Body of pancreas (tissue), 4 donors: ENCODE measurements around the gene MBD1. TPM values are rescaled to one million over a fixed set of nuclear protein-coding genes. Genes with fewer than 3 reads are reported as not detected.
A peak's percentile ranks its signal among the peaks of the same experiment; 100 is the strongest.

Experiments
- ATAC-seq: fragments of 150-250 bp; one replicate; pipeline ENCODE4 v1.9.1; 2016
- DNase-seq, 4 donors: peaks; one replicate each; pipeline ENCODE4 v3.0.0-alpha.2; 2019
- H3K27ac ChIP-seq, 4 donors: fragments of 200-600 bp; sonication (generic); 1 replicate in 3 of 4; 2 replicates in 1 of 4; pipeline versions ENCODE4 v1.5.1 to v1.6.1; 2016 to 2019; ENCODE audit warnings: mild to moderate bottlenecking in 1 of 4, mixed read lengths in 1 of 4, moderate library complexity in 1 of 4
- H3K27me3 ChIP-seq, 2 donors: fragments of 200-600 bp; sonication (generic); one replicate each; pipeline ENCODE4 v1.6.0; 2016; ENCODE audit warnings: mild to moderate bottlenecking in 1 of 2
- H3K36me3 ChIP-seq, 2 donors: fragments of 200-600 bp; sonication (generic); replicated peaks in 1 of 2; 2 replicates each; pipeline ENCODE4 v1.5.1; 2016; ENCODE audit warnings: low read depth in 2 of 2; ENCODE audit not compliant: insufficient read depth in 1 of 2
- H3K4me1 ChIP-seq: fragments of 200-600 bp; sonication (generic); one replicate; pipeline ENCODE4 v1.6.0; 2016
- H3K4me3 ChIP-seq, 2 donors: fragments of 200-600 bp; sonication (generic); 1 replicate in 1 of 2; 2 replicates in 1 of 2; pipeline ENCODE4 v1.5.1; 2016 to 2019
- H3K9me3 ChIP-seq, 3 donors: fragments of 200-600 bp; sonication (generic); 1 replicate in 2 of 3; 2 replicates in 1 of 3; pipeline ENCODE4 v1.5.1; 2016
- POLR2A ChIP-seq, 3 donors: fragments of 450-650 bp; IDR thresholded peaks; one replicate each; pipeline ENCODE4 v1.6.1; 2016; ENCODE audit warnings: antibody characterized with exemption in 3 of 3, mild to moderate bottlenecking in 2 of 3
- WGBS, 2 donors: methylation state at CpG; one replicate each; pipeline ENCODE4 v1.1.5; 2017; 5-methylcytosine and 5-hydroxymethylcytosine counted together
- intact Hi-C: fragments of 100-400 bp; cut with DNase I; formaldehyde crosslinking; loops from one replicate; pipeline ENCODE4 v1.15.1; 2023
- total RNA-seq, 2 donors: library from RNA; depleted of rRNA; stranded (reverse); fragments of >200 nt; gene quantifications; one replicate each; pipeline ENCODE4 v1.1.0, GENCODE V29; 2016
- TF ChIP-seq, protein P1 (sequence below), 7 experiments: fragments of 450-650 bp in 4 of 7; fragments of 200-600 bp in 3 of 7; sonication (generic) in 3 of 7; IDR thresholded peaks; one replicate each; pipeline ENCODE4 v1.5.1; 2016 to 2019; ENCODE audit warnings: antibody characterized with exemption in 7 of 7

The MBD1 gene
- total RNA-seq, 2 donors from 2014 or later: 44.6 to 63.3 TPM

DNA sequence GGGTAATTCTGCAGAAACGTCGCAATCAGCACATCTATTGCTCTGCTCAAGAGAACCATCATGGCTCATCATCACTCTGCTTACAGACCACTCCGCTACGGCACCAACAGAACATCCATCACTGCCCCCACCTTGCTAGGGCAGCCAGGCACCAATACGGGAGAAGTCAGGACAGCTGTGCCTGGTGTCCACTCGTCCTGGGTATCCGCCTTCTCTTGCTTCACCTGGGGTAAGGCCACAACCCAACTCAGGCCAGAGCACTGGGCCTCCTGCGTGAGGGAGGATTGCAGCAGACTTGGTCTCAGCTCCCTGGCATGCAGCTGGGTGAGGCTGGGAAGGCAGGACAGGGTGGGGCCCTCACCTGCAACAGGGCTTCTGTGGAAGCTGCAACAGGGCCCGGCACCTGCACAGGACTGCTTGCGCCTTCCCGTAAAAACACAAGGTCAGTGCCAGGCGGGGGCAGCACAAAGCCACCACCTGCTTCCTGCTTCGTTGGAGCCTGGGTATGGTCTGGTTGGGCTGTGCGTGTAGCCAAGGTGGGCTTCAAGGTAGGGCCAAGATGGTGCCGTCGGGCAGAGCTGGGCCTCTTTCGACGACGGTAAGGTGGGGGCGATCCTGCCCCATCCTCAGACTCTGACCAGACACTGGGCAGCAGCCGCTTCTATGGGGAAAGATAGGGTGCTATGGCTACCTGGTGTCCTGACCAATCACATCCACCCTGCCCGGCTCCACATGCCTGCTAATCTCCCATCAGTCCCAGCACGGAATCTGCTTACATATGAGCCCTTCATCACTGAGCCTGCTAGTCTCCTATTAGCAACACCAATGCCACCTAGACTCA, 7.9 kb downstream of the MBD1 start:
- no peaks in the 10 kb centered on the region for H3K9me3 ChIP-seq
- WGBS, 2 donors: 89% methylated on average over 17 to 23 of the region's 23 CpGs
- TF ChIP-seq, protein P1, sequence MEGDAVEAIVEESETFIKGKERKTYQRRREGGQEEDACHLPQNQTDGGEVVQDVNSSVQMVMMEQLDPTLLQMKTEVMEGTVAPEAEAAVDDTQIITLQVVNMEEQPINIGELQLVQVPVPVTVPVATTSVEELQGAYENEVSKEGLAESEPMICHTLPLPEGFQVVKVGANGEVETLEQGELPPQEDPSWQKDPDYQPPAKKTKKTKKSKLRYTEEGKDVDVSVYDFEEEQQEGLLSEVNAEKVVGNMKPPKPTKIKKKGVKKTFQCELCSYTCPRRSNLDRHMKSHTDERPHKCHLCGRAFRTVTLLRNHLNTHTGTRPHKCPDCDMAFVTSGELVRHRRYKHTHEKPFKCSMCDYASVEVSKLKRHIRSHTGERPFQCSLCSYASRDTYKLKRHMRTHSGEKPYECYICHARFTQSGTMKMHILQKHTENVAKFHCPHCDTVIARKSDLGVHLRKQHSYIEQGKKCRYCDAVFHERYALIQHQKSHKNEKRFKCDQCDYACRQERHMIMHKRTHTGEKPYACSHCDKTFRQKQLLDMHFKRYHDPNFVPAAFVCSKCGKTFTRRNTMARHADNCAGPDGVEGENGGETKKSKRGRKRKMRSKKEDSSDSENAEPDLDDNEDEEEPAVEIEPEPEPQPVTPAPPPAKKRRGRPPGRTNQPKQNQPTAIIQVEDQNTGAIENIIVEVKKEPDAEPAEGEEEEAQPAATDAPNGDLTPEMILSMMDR (IDR thresholded peaks at IDR 0.05): no peak
- no peak for TF ChIP-seq POLR2A (IDR thresholded peaks at IDR 0.05)
- H3K4me3 ChIP-seq: no peak overlapping the region
- no peaks in the 10 kb centered on the region for H3K27me3 ChIP-seq
- intact Hi-C loops: no loop called here
- no peaks in the 10 kb centered on the region for H3K4me1 ChIP-seq
- DNase-seq (no peak), ATAC-seq (no peak)
- no peak overlapping the region for H3K27ac ChIP-seq
- H3K36me3 ChIP-seq: peaks cover 28 to 46% of the 10 kb centered on the region in 2 donors

DNA sequence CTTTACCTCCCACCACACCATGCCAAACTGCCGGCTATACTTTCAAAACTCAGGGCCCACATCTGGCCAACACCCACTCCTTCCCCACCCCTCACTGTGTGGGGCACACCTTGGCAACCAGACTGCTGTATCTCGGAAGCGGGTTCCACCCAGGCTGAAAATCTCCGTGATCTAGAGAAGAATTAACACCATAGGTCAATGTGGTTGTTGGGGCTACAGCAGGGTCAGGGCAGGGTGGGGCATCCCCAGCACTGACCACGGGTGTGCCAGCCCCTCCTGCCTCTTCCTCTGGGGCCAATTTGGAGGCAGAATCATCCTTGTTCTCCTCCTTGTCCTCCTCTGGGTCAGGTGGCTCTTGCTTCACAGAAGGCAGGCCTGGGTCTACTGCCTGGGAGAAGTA, 8.8 kb downstream of the MBD1 start:
- no peak overlapping the region for H3K27ac ChIP-seq
- ATAC-seq: no peak
- intact Hi-C loops: no loop called here
- no peaks in the 10 kb centered on the region for H3K9me3 ChIP-seq
- TF ChIP-seq, protein P1 (IDR thresholded peaks at IDR 0.05): no peak
- TF ChIP-seq POLR2A (IDR thresholded peaks at IDR 0.05): no peak
- DNase-seq: no peak
- no peak overlapping the region for H3K4me3 ChIP-seq
- WGBS, 2 donors: 91 to 98% methylated on average over 4 to 5 of the region's 5 CpGs
- H3K4me1 ChIP-seq: no peaks in the 10 kb centered on the region
- peaks cover 28 to 46% of the 10 kb centered on the region in 2 donors for H3K36me3 ChIP-seq
- H3K27me3 ChIP-seq: no peaks in the 10 kb centered on the region

DNA sequence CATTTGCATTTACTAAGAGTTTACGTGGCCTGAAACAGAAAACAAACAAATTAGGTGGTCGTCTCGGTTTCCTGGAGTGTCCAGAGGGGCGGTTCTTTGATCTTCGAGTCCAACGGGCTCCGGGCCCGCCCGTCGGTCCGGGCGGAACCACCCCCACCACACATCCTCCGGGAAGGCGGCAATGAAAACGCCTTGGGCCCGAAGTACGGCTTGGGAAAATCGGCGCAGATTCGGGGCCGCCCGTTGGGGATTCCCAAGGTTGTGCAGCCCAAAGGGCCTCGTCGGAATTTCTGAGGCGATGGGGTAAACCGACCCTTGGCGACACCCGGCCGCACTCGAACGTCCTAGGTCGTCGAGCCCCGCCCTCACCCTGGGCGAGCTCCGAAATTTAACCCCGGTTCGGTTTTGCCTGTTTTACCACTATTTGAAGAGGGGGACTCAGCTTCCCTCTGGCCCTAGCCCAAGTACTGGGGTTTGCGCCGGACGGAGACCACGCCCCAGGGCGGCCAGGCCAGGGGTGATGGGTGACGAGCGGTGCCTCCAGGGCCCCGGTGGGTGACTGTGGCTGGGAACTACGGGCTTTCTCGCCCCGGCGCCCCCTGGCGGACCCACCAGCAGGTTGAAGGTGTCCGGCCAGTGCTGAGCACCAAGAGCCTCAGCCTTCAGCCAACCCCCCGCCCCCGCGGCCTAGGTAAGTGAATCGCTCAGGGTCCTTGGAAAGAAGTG, 13.1 kb downstream of the MBD1 start:
- peaks cover 1 to 17% of the 10 kb centered on the region in 2 donors for H3K36me3 ChIP-seq
- peak overlapping the region; percentile 13 to 74 (median 61) for H3K27ac ChIP-seq
- peak; percentile 73 to 79 (median 78) for DNase-seq
- intact Hi-C loops: no loop called here
- peak in 2 of 3 donors; percentile 27 to 28 for TF ChIP-seq POLR2A (IDR thresholded peaks at IDR 0.05)
- TF ChIP-seq, protein P1 (IDR thresholded peaks at IDR 0.05): peak; percentile 29 to 63 (median 50)
- H3K4me3 ChIP-seq: no peak overlapping the region
- peaks cover 12% of the 10 kb centered on the region for H3K4me1 ChIP-seq
- WGBS, 2 donors: 21 to 24% methylated on average over 25 to 56 of the region's 56 CpGs
- H3K9me3 ChIP-seq: no peaks in the 10 kb centered on the region
- no peaks in the 10 kb centered on the region for H3K27me3 ChIP-seq
- ATAC-seq: peak; percentile 68

DNA sequence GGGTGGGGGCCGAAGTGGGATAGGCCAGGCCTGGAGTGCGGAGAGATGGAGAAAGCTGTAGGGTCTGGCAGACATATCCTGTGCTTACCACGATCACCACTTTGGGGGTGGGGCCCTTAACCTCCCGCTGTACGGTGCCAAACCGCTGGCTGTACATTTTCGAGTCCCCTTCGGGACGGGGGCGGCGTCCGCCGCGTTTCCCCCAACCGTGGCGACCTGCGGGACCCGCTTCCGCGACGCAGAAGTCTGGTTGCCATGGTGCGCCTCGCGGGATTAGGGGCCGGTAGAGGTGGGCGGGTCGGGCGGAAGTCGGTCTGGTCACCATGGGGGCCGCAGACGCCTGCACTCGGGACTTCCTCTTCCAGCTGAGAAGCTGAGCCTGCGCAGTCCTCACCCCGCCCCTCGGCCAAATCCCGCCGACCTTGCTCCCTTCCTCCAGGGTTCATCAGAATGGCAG, 15.0 kb downstream of the MBD1 start, which contains the start of gene CFAP53:
CFAP53 (minus strand) TSS at position 248 of the 457 bp plus-strand sequence; CDS start at position 157, 91 bp downstream.
- intact Hi-C loops: no loop called here
- peaks cover 12% of the 10 kb centered on the region for H3K4me1 ChIP-seq
- WGBS, 2 donors: 1% methylated on average over 11 to 37 of the region's 37 CpGs
- peak within 1 kb of the TSS in 1 of 4 donors; percentile 25 for H3K27ac ChIP-seq
- no peaks in the 10 kb centered on the region for H3K27me3 ChIP-seq
- H3K36me3 ChIP-seq: peaks cover 0 to 7% of the 10 kb centered on the region in 2 donors
- peak within 1 kb of the TSS; percentile 15 to 49 for H3K4me3 ChIP-seq
- TF ChIP-seq, protein P1 (IDR thresholded peaks at IDR 0.05): no peak
- peak in 2 of 3 donors; percentile 43 for TF ChIP-seq POLR2A (IDR thresholded peaks at IDR 0.05)
- peak; percentile 97 for ATAC-seq
- peak; percentile 89 to 94 (median 92) for DNase-seq
- H3K9me3 ChIP-seq: no peaks in the 10 kb centered on the region
